Transverse colon (tissue), 4 donors: Measurements from ENCODE around the gene TFDP2. TPM values are rescaled to one million over a fixed set of nuclear protein-coding genes. Genes with fewer than 3 reads are reported as not detected.
"Not testable (repeated sequence)": the region's sequence is repeated elsewhere in the genome, so short reads cannot be mapped to it uniquely, and the experiment has no call there.

Experiments used
- DNase-seq: peaks from one replicate; pipeline ENCODE4 v3.0.0-alpha.2; 2019
- H3K27ac ChIP-seq, 4 donors: fragments of 200-600 bp; sonication (generic); 2 replicates each; pipeline ENCODE4 v1.5.1; 2016 to 2018; ENCODE audit warnings: inconsistent platforms in 4 of 4
- H3K27me3 ChIP-seq: fragments of 200-600 bp; sonication (generic); 2 replicates; pipeline ENCODE4 v1.5.1; 2017; ENCODE audit warnings: inconsistent platforms
- H3K36me3 ChIP-seq, 4 donors: fragments of 200-600 bp; sonication (generic); 2 replicates each; pipeline ENCODE4 v1.5.1; 2017 to 2019; ENCODE audit warnings: inconsistent platforms in 4 of 4
- H3K4me1 ChIP-seq, 4 donors: fragments of 200-600 bp; sonication (generic); 2 replicates each; pipeline ENCODE4 v1.5.1; 2017 to 2020; ENCODE audit warnings: inconsistent platforms in 4 of 4
- H3K4me3 ChIP-seq, 4 donors: fragments of 200-600 bp; sonication (generic); 1 replicate in 1 of 4; 2 replicates in 3 of 4; pipeline versions ENCODE4 v1.5.1 to v1.6.1; 2017 to 2019; ENCODE audit warnings: inconsistent platforms in 4 of 4
- H3K9me3 ChIP-seq, 2 donors: fragments of 200-600 bp; sonication (generic); 2 replicates each; pipeline ENCODE4 v1.5.1; 2017 to 2019; ENCODE audit warnings: inconsistent platforms in 2 of 2
- EP300 ChIP-seq: sonication (generic); formaldehyde crosslinking; IDR thresholded peaks from one replicate; pipeline ENCODE4 v1.6.1; 2017; ENCODE audit warnings: antibody characterized with exemption, low read depth
- POLR2A ChIP-seq: fragments of 450-650 bp; IDR thresholded peaks from one replicate; pipeline ENCODE4 v1.6.1; 2016; ENCODE audit warnings: antibody characterized with exemption, mild to moderate bottlenecking, moderate library complexity
- POLR2AphosphoS5 ChIP-seq, 3 donors: sonication (generic); formaldehyde crosslinking; IDR thresholded peaks; one replicate each; pipeline ENCODE4 v1.6.1; 2016; ENCODE audit warnings: antibody characterized with exemption in 3 of 3
- WGBS, 2 donors: methylation state at CpG; one replicate each; pipeline ENCODE4 v1.1.5; 2018; ENCODE audit warnings: low coverage in 1 of 2; 5-methylcytosine and 5-hydroxymethylcytosine counted together
- in situ Hi-C, 4 donors: fragments of 200-750 bp; cut with MboI; loops; one replicate each; pipeline versions ENCODE4 v1.15.0 to v1.15.1; 2017; ENCODE audit warnings: low sequenced_read_pairs in 3 of 4, low pct_ligation_motif_present in 1 of 4, low pct_unique_long_range_greater_than_20kb in 1 of 4
- intact Hi-C: fragments of 100-400 bp; cut with DNase I; formaldehyde crosslinking; loops from one replicate; pipeline ENCODE4 v1.15.1; 2023; ENCODE audit warnings: low total_unique reads
- total RNA-seq, 4 donors: library from RNA; depleted of rRNA; stranded (reverse); fragments of >200 nt; gene quantifications; one replicate each; pipeline ENCODE4 v1.1.0, GENCODE V29; 2016
- TF ChIP-seq, protein P1 (sequence below), 5 experiments: fragments of 200-600 bp in 3 of 5; fragments of 450-650 bp in 2 of 5; sonication (generic) in 3 of 5; IDR thresholded peaks; 1 replicate in 2 of 5; 2 replicates in 3 of 5; pipeline ENCODE4 v1.5.1; 2016 to 2017; ENCODE audit warnings: antibody characterized with exemption in 5 of 5, inconsistent platforms in 3 of 5, mild to moderate bottlenecking in 2 of 5, moderate library complexity in 1 of 5

The TFDP2 gene
- total RNA-seq, 4 donors from 2014 or later, result 10.3 to 69.2 (median 41.3) TPM

DNA sequence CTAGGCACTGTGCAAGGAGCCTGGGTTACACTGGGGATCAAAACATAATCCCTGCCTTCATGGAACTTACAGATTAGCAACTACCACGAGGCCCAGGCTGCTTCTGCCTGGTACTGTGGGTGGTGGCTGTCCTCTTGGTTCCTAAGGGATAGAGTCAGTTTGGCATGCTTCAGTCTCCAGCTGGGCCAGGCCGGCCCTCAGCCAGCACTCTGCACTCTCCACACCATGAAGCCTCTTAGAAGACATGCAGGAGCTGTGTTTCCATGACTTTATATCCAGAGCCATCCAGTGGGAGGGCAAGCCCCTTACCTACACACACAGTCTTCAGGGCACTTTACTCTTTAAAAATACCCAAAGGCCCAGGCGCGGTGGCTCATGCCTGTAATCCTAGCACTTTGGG, 218.5 kb downstream of the TFDP2 start:
- H3K27ac ChIP-seq, result no peak overlapping the region
- DNase-seq, result no peak
- H3K9me3 ChIP-seq, result no peaks in the 10 kb centered on the region
- H3K4me3 ChIP-seq, result no peak overlapping the region
- TF ChIP-seq POLR2AphosphoS5 (IDR thresholded peaks at IDR 0.05) (no peak), POLR2A (no peak), EP300 (no peak)
- TF ChIP-seq, protein P1, sequence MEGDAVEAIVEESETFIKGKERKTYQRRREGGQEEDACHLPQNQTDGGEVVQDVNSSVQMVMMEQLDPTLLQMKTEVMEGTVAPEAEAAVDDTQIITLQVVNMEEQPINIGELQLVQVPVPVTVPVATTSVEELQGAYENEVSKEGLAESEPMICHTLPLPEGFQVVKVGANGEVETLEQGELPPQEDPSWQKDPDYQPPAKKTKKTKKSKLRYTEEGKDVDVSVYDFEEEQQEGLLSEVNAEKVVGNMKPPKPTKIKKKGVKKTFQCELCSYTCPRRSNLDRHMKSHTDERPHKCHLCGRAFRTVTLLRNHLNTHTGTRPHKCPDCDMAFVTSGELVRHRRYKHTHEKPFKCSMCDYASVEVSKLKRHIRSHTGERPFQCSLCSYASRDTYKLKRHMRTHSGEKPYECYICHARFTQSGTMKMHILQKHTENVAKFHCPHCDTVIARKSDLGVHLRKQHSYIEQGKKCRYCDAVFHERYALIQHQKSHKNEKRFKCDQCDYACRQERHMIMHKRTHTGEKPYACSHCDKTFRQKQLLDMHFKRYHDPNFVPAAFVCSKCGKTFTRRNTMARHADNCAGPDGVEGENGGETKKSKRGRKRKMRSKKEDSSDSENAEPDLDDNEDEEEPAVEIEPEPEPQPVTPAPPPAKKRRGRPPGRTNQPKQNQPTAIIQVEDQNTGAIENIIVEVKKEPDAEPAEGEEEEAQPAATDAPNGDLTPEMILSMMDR (IDR thresholded peaks at IDR 0.05), result no peak
- peaks cover 0 to 9% (median 0%) of the 10 kb centered on the region in 4 donors for H3K36me3 ChIP-seq
- intact Hi-C loops, result no loop called here
- H3K27me3 ChIP-seq, result no peaks in the 10 kb centered on the region
- H3K4me1 ChIP-seq, result no peaks in the 10 kb centered on the region
- WGBS, 2 donors, result 93% methylated on average over 4 of the region's 4 CpGs; no CpG with 5 or more reads in 1 of the 2 donors
- in situ Hi-C loops, result no loop called here

DNA sequence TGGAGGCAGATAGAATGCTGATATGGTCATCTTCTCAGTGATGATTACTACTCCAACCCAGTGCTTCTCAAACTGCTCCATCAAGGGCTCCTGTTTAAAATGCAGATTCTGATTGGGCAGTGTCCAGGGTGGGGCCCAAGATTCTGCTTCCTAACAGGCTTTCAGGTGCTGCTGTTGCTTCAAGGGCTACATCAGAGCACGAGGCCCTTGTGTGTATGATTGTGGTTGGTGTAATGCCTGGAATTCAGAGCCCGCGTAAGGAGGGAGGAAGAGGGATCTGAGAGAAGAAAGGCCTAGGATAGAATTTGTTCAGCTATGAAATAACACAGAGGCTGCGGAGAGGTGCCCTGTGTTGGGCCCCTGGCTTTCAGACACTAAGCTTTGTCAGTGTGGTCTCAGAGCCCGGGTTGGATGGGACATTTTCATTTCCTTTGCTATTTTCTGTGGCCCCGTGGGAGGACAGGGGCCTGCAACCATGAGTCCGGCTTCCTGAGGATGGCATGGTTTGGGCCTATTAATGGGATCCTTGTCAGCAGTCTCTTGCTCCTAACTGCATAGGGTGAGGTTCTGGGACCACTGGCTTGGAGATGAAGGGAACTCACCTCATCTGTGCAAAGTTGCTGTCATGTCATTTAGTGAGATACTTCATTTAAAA, 219.9 kb downstream of the TFDP2 start:
- H3K36me3 ChIP-seq, result peaks cover 0 to 19% (median 0%) of the 10 kb centered on the region in 4 donors
- intact Hi-C loops (no loop called here), in situ Hi-C loops (no loop called here)
- no peak overlapping the region for H3K27ac ChIP-seq
- no peak overlapping the region for H3K4me3 ChIP-seq
- H3K9me3 ChIP-seq, result no peaks in the 10 kb centered on the region
- WGBS, 2 donors, result 88% methylated on average over 7 of the region's 7 CpGs; no CpG with 5 or more reads in 1 of the 2 donors
- DNase-seq, result no peak
- TF ChIP-seq POLR2A (no peak), POLR2AphosphoS5 (IDR thresholded peaks at IDR 0.05) (no peak), EP300 (no peak)
- TF ChIP-seq, protein P1 (IDR thresholded peaks at IDR 0.05), result no peak
- H3K27me3 ChIP-seq, result no peaks in the 10 kb centered on the region
- H3K4me1 ChIP-seq, result no peaks in the 10 kb centered on the region

DNA sequence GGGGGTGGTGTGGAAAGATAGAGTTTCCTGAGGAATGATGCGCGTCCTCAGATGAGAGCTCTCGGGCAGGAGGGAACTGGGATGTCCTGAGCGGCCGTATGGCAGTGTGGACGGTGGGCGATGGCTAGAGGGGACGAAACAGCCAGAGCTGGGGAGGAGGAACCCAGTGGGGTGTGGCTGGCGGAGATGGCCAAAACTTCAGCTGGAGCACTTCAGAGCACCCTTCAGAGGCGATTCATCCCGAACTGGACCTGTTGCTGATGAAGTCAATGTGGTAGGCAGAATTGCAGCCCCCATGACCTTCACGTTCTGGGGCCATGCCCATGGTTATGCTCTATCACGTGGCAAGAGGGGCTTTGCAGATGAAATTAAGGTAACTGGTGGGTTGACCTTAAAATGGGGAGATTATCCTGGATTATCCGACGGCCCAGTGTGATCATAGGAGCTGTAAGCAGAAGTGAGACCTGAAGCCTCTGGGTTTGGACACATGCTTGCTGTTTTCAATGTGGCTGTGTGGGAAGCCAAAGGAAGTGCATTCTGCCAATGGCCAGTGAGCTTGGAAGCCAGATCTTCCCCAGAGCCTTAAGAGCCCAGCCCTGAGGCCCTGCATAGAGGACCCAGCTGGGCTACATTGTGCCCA, 220.6 kb downstream of the TFDP2 start:
- H3K36me3 ChIP-seq, result peaks cover 0 to 22% (median 0%) of the 10 kb centered on the region in 4 donors
- no peak for DNase-seq
- no peak overlapping the region for H3K4me3 ChIP-seq
- intact Hi-C loops (no loop called here), in situ Hi-C loops (no loop called here)
- H3K27ac ChIP-seq, result no peak overlapping the region
- H3K4me1 ChIP-seq, result no peaks in the 10 kb centered on the region
- 91% methylated on average over 15 of the region's 15 CpGs; no CpG with 5 or more reads in 1 of the 2 donors for WGBS, 2 donors
- H3K27me3 ChIP-seq, result no peaks in the 10 kb centered on the region
- H3K9me3 ChIP-seq, result no peaks in the 10 kb centered on the region
- TF ChIP-seq POLR2A (no peak), POLR2AphosphoS5 (IDR thresholded peaks at IDR 0.05) (no peak), EP300 (no peak)
- TF ChIP-seq, protein P1 (IDR thresholded peaks at IDR 0.05), result no peak

DNA sequence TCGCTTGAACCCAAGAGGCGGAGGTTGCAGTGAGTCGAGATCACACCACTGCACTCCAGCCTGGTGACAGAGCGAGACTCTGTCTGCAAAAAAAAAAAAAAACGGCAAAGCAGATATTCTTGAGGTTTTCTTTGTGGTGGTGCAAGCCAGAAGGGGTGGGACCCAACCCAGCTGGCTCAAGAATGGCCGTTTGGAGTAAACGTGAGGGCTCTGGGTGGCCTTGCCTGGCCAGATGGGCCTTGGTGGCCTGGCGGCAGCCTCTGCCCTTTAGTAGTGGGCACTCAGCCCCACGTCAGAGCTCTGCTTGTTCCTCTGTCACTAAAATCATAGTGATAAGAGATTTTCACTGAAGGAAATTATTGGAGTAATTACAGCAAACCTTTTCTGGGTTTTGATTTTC, 222.4 kb downstream of the TFDP2 start:
- Histone ChIP-seq H3K27me3 (no peaks in the 10 kb centered on the region), H3K36me3 (peaks cover 0 to 28% (median 5%) of the 10 kb centered on the region in 4 donors), H3K27ac (no peak overlapping the region), H3K9me3 (no peaks in the 10 kb centered on the region), H3K4me1 (no peaks in the 10 kb centered on the region), H3K4me3 (no peak overlapping the region)
- WGBS, 2 donors, result 83 to 100% methylated on average over 3 to 9 of the region's 9 CpGs
- in situ Hi-C loops, result no loop called here
- no peak for TF ChIP-seq POLR2A
- no peak for TF ChIP-seq POLR2AphosphoS5 (IDR thresholded peaks at IDR 0.05)
- no peak for TF ChIP-seq EP300
- TF ChIP-seq, protein P1 (IDR thresholded peaks at IDR 0.05), result no peak
- DNase-seq, result no peak
- intact Hi-C loops, result no loop called here

DNA sequence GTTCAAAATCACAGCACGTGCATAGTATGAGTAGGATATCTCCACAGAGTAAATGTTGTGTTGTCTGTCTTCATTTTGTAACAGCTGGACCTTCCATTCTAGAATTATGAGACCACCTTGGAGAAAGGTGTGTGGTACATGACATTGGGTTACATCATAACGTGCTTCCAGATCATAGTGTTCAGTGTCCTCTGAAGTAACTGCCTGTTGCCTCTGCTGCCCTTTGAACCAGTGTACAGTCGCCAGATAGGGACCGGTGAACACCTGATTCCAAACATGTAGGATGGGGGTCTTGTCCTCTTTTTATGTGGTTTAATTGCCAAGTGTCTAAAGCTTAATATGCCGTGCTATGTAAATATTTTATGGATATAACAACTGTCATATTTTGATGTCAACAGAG, 223.7 kb downstream of the TFDP2 start:
- intact Hi-C loops, H3K27me3 ChIP-seq, in situ Hi-C loops, H3K9me3 ChIP-seq, H3K4me1 ChIP-seq, H3K27ac ChIP-seq, H3K4me3 ChIP-seq, DNase-seq: not testable (repeated sequence)
- H3K36me3 ChIP-seq, result peaks cover 0 to 28% (median 5%) of the 10 kb centered on the region in 4 donors
- WGBS, 2 donors, result 81 to 85% methylated on average over 3 to 5 of the region's 5 CpGs
